Measurements from ENCODE around the gene MPL.
"Not testable (repeated sequence)": the region's sequence is repeated elsewhere in the genome, so short reads cannot be mapped to it uniquely, and the experiment has no call there.

Gene MPL

DNA sequence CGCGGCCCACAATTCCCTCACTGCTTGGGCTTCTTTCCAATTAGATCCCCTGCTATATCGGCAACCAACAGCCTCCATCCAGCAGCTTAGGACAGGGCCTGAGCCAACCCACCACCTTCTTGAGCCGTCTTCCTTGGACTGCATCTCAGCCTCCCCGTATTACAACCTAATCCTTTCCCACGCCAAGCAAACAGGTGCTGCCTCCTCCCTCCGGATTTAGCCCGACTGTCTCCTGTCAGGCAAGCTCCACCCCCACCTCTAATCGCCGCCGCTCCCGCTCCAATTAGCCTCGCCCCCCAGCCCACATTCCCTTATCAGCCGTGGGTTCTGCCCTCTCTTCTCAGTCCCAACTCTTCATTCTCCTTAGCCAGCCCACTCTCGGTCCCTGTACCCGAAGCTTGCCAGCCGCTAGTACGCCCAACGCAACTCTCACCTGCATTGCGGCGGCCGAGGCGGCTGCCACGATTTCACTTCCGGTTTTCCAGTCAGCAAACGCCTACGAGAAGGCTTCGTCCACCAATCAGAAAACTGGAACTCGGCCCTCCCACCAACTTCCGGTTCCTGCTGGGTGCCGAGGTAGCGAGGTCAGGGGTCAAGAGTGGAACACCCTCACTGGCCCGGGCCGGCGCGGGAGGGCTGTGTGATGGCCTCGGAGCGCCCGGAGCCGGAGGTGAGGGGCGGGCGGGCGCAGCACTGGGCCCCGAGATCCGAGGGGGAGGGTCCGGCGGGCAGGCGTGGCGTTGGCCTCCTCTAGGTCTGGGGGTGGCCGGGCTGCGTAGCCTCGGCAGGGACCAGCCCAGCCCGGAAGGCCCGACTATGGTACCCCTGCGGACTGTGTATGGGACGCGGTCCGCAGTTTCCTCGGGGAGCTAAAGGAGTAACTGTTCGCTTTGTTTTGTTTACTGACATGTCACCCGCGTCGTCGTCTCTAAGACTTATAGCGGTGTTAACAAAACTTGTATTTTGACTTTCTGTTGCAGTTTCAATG, 52.0 kb downstream of the MPL start, which contains the start of the genes MED8 and SZT2:
Gene MED8 (minus strand): TSS at position 475 of the 988 bp plus-strand sequence. CDS start 36 bp downstream, at position 439.
Gene SZT2 (plus strand): TSS at position 574 of the 988 bp plus-strand sequence. CDS start 70 bp downstream, at position 644.
- peak within 1 kb of the TSS; percentile 99 for H3K4me3 Mint-ChIP-seq
- TF ChIP-seq, protein P1, sequence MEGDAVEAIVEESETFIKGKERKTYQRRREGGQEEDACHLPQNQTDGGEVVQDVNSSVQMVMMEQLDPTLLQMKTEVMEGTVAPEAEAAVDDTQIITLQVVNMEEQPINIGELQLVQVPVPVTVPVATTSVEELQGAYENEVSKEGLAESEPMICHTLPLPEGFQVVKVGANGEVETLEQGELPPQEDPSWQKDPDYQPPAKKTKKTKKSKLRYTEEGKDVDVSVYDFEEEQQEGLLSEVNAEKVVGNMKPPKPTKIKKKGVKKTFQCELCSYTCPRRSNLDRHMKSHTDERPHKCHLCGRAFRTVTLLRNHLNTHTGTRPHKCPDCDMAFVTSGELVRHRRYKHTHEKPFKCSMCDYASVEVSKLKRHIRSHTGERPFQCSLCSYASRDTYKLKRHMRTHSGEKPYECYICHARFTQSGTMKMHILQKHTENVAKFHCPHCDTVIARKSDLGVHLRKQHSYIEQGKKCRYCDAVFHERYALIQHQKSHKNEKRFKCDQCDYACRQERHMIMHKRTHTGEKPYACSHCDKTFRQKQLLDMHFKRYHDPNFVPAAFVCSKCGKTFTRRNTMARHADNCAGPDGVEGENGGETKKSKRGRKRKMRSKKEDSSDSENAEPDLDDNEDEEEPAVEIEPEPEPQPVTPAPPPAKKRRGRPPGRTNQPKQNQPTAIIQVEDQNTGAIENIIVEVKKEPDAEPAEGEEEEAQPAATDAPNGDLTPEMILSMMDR (IDR thresholded peaks at IDR 0.05), result no peak

DNA sequence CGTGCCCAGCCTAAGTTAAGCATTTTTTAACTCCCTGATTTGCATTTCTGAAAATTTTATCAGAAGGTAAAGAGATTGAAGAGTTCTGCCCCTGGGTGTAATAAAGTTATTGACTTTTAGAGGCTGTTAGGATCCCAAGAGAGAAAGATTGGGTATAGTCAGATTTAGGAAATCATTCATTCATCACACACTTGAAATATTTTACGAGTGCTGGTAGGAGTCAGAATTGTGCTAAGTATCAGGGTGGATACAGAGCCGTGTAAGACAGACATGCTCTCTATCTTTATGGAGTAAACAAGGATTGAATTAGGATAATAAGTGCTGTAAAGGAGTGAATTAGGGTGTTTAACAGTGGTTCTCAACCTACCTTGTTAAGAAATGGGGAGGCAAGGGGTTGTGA, 55.1 kb downstream of the MPL start:
- Mint-ChIP-seq H3K27ac (no peak overlapping the region), H3K9me3 (no peaks in the 10 kb centered on the region), H3K27me3 (ENCODE audit: low read depth, poor library complexity) (no peaks in the 10 kb centered on the region), H3K4me3 (no peak overlapping the region), H3K4me1 (peaks cover 32% of the 10 kb centered on the region), H3K36me3 (ENCODE audit: low read depth) (peaks cover 10% of the 10 kb centered on the region)
- DNase-seq, result no peak
- TF ChIP-seq, protein P1 (IDR thresholded peaks at IDR 0.05), result no peak

More for the DNA sequence above, 52.0 kb downstream of the MPL start, which contains the start of the genes MED8 and SZT2:
- H3K9me3 Mint-ChIP-seq, result no peaks in the 10 kb centered on the region
- peak within 1 kb of the TSS; percentile 97 for H3K27ac Mint-ChIP-seq
- H3K4me1 Mint-ChIP-seq, result peaks cover 24% of the 10 kb centered on the region
- peaks cover 14% of the 10 kb centered on the region for H3K36me3 Mint-ChIP-seq (ENCODE audit: low read depth)
- DNase-seq, result peak; percentile 96
- H3K27me3 Mint-ChIP-seq (ENCODE audit: low read depth, poor library complexity), result no peaks in the 10 kb centered on the region

DNA sequence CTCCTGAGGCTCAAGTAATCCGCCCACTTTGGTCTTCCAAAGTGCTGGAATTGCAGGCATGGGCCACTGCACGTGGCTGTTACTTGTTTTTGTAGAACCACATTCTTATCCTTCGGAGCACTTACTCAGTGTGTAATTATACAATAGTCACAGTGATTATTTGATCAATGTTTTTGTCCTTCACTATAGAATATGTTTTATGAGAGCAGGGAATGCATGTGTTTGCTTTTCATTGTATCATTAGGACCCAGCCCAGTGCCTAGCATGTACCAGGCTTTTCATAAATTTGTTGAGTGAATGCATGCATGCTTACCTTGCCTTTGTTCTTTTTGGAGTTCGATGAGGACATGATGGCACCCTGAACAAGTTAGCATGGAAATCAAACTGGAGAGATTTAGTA, 57.9 kb downstream of the MPL start:
- Mint-ChIP-seq H3K36me3 (ENCODE audit: low read depth) (peaks cover 23% of the 10 kb centered on the region), H3K27ac (no peak overlapping the region), H3K27me3 (ENCODE audit: low read depth, poor library complexity) (no peaks in the 10 kb centered on the region), H3K9me3 (no peaks in the 10 kb centered on the region), H3K4me1 (peaks cover 11% of the 10 kb centered on the region), H3K4me3 (no peak overlapping the region)
- TF ChIP-seq, protein P1 (IDR thresholded peaks at IDR 0.05), result no peak
- no peak for DNase-seq

DNA sequence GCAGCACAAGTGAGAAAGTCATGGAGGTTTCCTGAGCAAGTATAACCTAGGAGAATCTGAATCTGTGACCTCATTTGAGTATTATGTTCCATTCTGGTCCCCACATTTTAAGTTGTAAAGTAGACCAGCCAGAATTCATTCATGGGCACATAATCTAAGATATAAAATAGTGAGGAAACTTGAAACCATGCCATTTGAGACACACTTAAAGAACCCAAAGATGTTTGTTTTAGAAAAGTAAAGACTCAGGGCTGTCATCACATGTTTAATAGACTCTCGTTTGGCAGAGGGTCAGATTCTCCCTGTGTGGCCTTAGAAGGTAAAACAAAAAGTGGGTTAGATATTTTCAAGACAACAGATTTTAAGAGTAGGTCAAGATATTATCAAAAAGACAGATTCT, 58.4 kb downstream of the MPL start:
- DNase-seq, result no peak
- Mint-ChIP-seq H3K4me1 (peaks cover 8% of the 10 kb centered on the region), H3K27me3 (ENCODE audit: low read depth, poor library complexity) (no peaks in the 10 kb centered on the region), H3K9me3 (no peaks in the 10 kb centered on the region), H3K36me3 (ENCODE audit: low read depth) (peaks cover 23% of the 10 kb centered on the region), H3K4me3 (no peak overlapping the region), H3K27ac (no peak overlapping the region)
- TF ChIP-seq, protein P1 (IDR thresholded peaks at IDR 0.05), result no peak

DNA sequence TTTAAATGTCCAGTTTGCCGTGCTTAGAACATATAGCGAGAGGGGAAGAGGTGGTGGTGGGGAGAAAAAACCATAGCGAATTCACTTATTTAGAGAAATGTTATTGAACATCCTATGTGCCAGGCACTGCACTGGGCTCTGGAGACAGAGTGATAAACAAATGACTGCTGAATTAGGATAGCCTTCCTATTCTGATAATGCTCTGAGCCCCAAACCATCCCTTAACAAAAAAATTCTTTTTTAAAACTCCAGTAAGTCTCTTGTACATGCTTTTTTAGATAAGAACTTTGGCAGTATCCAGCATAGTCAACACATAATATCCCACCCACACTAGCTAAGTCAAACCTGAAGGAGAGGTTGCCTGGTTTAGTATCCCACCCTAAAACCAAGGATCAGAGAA, 60.6 kb downstream of the MPL start:
- H3K4me1 Mint-ChIP-seq, result peaks cover 19% of the 10 kb centered on the region
- H3K36me3 Mint-ChIP-seq (ENCODE audit: low read depth), result peaks cover 28% of the 10 kb centered on the region
- no peak overlapping the region for H3K27ac Mint-ChIP-seq
- no peaks in the 10 kb centered on the region for H3K27me3 Mint-ChIP-seq (ENCODE audit: low read depth, poor library complexity)
- TF ChIP-seq, protein P1 (IDR thresholded peaks at IDR 0.05), result no peak
- no peak overlapping the region for H3K4me3 Mint-ChIP-seq
- H3K9me3 Mint-ChIP-seq, result no peaks in the 10 kb centered on the region
- DNase-seq, result no peak

DNA sequence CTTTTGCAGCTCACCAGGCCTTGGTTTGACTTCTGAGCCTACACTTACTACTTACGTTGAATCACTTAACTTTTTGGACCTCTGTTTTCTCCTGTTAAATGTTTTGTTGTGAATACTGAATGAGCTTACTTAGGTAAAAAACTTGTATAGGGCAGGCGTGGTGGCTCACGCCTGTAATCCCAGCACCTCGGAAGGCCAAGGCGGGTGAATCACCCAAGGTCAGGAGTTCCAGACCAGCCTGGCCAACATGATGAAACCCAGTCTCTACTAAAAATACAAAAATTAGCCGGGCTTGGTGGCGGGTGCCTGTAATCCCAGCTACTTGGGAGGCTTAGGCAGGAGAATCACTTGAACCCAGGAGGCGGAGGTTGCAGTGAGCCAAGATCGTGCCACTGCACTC, 62.8 kb downstream of the MPL start:
- not testable (repeated sequence) for H3K9me3 Mint-ChIP-seq; H3K4me3 Mint-ChIP-seq; DNase-seq; H3K27ac Mint-ChIP-seq; H3K27me3 Mint-ChIP-seq (ENCODE audit: low read depth, poor library complexity)
- H3K4me1 Mint-ChIP-seq, result peaks cover 19% of the 10 kb centered on the region
- peaks cover 40% of the 10 kb centered on the region for H3K36me3 Mint-ChIP-seq (ENCODE audit: low read depth)

All from nephron progenitor cell (in vitro differentiated cells).